Neural progenitor cell (in vitro differentiated cells): Measurements from ENCODE around the gene RTKN2.

Experiments
- EZH2 ChIP-seq: fragments of 200-600 bp; sonication (generic); IDR thresholded peaks from 2 replicates; pipeline ENCODE4 v1.6.1; 2017; ENCODE audit warnings: antibody characterized with exemption, mild to moderate bottlenecking, moderate library complexity
- TF ChIP-seq, protein P1 (sequence below): fragments of 200-600 bp; sonication (generic); IDR thresholded peaks from 2 replicates; pipeline ENCODE4 v1.5.1; 2017; ENCODE audit warnings: antibody characterized with exemption, mild to moderate bottlenecking

DNA sequence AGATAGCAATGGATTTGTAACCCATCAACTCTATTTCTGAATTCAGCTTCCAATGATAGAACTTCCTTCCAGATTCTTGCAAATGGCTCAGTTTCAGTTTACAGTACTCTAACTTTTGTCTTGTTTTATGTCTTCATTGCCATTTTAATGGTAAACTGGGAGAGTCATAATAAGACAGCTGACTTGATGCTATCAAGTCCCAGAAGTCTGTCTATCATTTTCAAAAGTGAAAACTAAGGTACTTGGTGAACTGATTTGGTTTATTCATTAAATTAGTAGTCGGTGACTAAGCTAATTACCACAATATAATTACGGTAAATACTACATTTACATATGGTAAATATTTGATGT lies 25.0 kb downstream of the RTKN2 start:
- TF ChIP-seq EZH2 = no peak
- TF ChIP-seq, protein P1, sequence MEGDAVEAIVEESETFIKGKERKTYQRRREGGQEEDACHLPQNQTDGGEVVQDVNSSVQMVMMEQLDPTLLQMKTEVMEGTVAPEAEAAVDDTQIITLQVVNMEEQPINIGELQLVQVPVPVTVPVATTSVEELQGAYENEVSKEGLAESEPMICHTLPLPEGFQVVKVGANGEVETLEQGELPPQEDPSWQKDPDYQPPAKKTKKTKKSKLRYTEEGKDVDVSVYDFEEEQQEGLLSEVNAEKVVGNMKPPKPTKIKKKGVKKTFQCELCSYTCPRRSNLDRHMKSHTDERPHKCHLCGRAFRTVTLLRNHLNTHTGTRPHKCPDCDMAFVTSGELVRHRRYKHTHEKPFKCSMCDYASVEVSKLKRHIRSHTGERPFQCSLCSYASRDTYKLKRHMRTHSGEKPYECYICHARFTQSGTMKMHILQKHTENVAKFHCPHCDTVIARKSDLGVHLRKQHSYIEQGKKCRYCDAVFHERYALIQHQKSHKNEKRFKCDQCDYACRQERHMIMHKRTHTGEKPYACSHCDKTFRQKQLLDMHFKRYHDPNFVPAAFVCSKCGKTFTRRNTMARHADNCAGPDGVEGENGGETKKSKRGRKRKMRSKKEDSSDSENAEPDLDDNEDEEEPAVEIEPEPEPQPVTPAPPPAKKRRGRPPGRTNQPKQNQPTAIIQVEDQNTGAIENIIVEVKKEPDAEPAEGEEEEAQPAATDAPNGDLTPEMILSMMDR = no peak
